Activated naive CD4-positive, alpha-beta T cell treated with anti-CD3 and anti-CD28 coated beads for 36 hours (primary cell): ENCODE results near the gene HPS5. TPM values are rescaled to one million over a fixed set of nuclear protein-coding genes. Genes with fewer than 3 reads are reported as not detected.
"Not testable (repeated sequence)": the region's sequence is repeated elsewhere in the genome, so short reads cannot be mapped to it uniquely, and the experiment has no call there.

Experiments
- CTCF ChIA-PET: fragments of 350-600 bp; sonication (Branson Sonifier 250); formaldehyde crosslinking; loops from one replicate; lab custom pipeline; 2021; ENCODE audit warnings: antibody characterized with exemption; lab: Charles Lee
- DNase-seq: peaks from one replicate; pipeline ENCODE4 v3.0.0-alpha.2; 2020
- H3K27ac Mint-ChIP-seq: one replicate; pipeline ENCODE4 v1.8.0; 2021; ENCODE audit warnings: mild to moderate bottlenecking, mixed read lengths
- H3K27me3 Mint-ChIP-seq: one replicate; pipeline ENCODE4 v1.8.0; 2021; ENCODE audit warnings: low read depth, mixed read lengths
- H3K36me3 Mint-ChIP-seq: one replicate; pipeline ENCODE4 v1.8.0; 2021; ENCODE audit warnings: low read depth, mixed read lengths
- H3K4me1 Mint-ChIP-seq: one replicate; pipeline ENCODE4 v1.8.0; 2021; ENCODE audit warnings: low read depth, mixed read lengths
- H3K4me3 Mint-ChIP-seq: one replicate; pipeline ENCODE4 v1.8.0; 2021; ENCODE audit warnings: mild to moderate bottlenecking, moderate library complexity, mixed read lengths
- H3K9me3 Mint-ChIP-seq: one replicate; pipeline ENCODE4 v1.8.0; 2021; ENCODE audit warnings: mixed read lengths
- intact Hi-C: fragments of 100-400 bp; cut with micrococcal nuclease; formaldehyde crosslinking; loops from one replicate; pipeline ENCODE4 v1.15.1; 2023
- total RNA-seq, 2 experiments: library from RNA; stranded (reverse); gene quantifications; one replicate each; pipeline ENCODE4 v1.2.3, GENCODE V29; 2021

The HPS5 gene
- total RNA-seq, 2 experiments from 2014 or later: 21.7 to 21.9 TPM

DNA sequence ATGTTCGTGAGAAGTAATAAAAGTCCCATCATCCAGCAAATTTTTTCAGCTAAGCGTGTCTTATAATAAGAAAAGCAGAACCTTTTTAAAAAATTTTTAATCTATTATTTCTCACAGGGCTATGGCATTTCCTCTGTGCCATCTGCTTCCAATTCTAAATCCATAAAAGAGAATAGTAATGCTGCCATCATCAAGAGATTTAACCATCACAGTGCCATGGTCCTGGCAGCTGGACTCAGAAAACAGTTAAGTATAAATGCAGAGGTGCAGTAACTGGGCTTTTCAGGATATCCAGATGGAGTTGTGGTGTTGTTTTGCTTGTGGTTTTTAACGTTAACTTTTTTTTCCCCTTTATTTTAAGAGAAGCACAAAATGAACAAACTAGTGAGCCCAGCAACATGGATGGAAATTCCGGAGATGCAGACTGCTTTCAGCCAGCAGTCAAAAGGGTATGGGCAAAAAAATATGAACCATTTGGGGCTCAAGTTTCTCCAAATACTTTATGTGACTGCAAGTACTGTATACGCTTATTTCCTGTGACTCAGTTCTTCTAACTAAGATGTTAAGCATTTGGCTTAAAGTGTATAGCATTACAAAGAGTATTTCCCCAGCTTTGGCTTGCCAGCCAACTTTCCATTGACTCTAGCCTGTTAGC is 25.7 kb upstream of the HPS5 start:
- intact Hi-C loops: no loop called here
- H3K9me3 Mint-ChIP-seq: no peaks in the 10 kb centered on the region
- H3K4me1 Mint-ChIP-seq: peaks cover 4% of the 10 kb centered on the region
- H3K4me3 Mint-ChIP-seq: no peak overlapping the region
- no peak for DNase-seq
- no peaks in the 10 kb centered on the region for H3K27me3 Mint-ChIP-seq
- peaks cover 24% of the 10 kb centered on the region for H3K36me3 Mint-ChIP-seq
- CTCF ChIA-PET: no interaction called here
- H3K27ac Mint-ChIP-seq: peak overlapping the region; percentile 61

DNA sequence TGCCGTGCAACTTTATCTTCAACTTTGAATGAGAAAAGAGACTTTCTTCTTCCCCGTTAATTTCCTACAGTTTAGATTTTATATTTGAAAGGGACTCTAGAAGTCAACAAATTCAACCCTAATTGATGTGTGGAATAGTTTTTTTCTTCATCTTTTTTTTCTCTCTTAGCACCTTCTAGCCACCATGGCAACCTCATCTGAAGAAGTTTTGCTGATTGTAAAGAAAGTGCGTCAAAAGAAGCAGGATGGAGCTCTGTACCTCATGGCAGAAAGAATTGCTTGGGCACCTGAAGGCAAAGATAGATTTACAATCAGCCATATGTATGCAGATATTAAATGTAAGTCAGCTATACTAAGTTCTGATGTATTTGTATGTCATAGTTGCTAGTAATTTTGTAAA is 11.0 kb upstream of the HPS5 start:
- no peak for DNase-seq
- peak overlapping the region; percentile 63 for H3K27ac Mint-ChIP-seq
- no peaks in the 10 kb centered on the region for H3K27me3 Mint-ChIP-seq
- H3K36me3 Mint-ChIP-seq: peaks cover 41% of the 10 kb centered on the region
- CTCF ChIA-PET: interaction anchor here (0.6 kb wide), 1 partner anchor 40 kb away, joined by 4 read pairs; no protein-coding TSS in a partner anchor
- H3K4me1 Mint-ChIP-seq: peaks cover 50% of the 10 kb centered on the region
- no peaks in the 10 kb centered on the region for H3K9me3 Mint-ChIP-seq
- intact Hi-C loops: no loop called here
- no peak overlapping the region for H3K4me3 Mint-ChIP-seq

DNA sequence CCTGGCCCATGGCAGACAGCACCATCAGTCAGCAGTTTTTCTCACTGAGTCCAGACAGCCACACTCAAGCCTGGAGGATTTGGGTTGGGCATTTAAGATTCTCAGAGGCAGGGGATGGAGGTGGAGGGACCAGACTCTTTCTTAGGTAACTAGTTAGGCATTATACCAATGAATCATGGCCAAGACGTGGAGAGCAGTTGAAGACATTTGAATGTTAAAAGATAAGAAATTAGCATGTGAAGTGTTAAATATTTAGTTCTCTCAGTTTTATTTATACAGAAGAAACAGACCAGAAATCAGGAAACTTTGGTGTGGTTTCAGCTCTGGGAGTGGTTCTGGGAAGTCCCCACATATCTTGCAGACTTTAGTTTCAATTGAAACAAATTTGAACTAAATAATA is 10.4 kb upstream of the HPS5 start:
- CTCF ChIA-PET: interaction anchor here (0.8 kb wide), 1 partner anchor 217 kb away, joined by 3 read pairs; no protein-coding TSS in a partner anchor
- H3K36me3 Mint-ChIP-seq: peaks cover 39% of the 10 kb centered on the region

DNA sequence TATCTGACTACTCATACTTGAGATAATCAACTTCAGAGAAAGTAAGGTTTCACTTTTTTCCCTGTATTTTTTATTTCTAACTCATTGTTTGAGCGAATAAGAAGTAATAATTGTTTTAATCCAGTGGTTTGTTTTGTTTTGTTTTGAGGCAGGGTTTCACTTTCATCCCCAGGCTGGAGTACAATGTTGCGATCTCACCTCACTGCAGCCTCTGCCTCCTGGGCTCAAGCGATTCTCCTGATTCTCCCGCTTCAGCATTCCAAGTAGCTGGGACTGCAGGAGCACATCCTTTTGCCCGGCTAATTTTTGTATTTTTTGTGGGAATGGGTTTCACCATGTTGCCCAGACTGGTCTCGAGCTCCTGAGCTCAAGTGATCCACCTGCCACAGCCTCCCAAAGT is 9.0 kb upstream of the HPS5 start:
- H3K4me1 Mint-ChIP-seq: peaks cover 56% of the 10 kb centered on the region
- DNase-seq: no peak
- H3K36me3 Mint-ChIP-seq: peaks cover 41% of the 10 kb centered on the region
- CTCF ChIA-PET: interaction anchor here (0.7 kb wide), 1 partner anchor 386 kb away, joined by 3 read pairs; no protein-coding TSS in a partner anchor
- peak overlapping the region; percentile 55 for H3K27ac Mint-ChIP-seq
- no peak overlapping the region for H3K4me3 Mint-ChIP-seq
- intact Hi-C loops: no loop called here
- H3K9me3 Mint-ChIP-seq: no peaks in the 10 kb centered on the region
- no peaks in the 10 kb centered on the region for H3K27me3 Mint-ChIP-seq

More for the DNA sequence above, 10.4 kb upstream of the HPS5 start:
- Mint-ChIP-seq H3K4me1 (peaks cover 50% of the 10 kb centered on the region), H3K27ac (peak overlapping the region; percentile 63), H3K9me3 (no peaks in the 10 kb centered on the region), H3K4me3 (no peak overlapping the region), H3K27me3 (no peaks in the 10 kb centered on the region)
- intact Hi-C loops: no loop called here
- peak; percentile 23 for DNase-seq

DNA sequence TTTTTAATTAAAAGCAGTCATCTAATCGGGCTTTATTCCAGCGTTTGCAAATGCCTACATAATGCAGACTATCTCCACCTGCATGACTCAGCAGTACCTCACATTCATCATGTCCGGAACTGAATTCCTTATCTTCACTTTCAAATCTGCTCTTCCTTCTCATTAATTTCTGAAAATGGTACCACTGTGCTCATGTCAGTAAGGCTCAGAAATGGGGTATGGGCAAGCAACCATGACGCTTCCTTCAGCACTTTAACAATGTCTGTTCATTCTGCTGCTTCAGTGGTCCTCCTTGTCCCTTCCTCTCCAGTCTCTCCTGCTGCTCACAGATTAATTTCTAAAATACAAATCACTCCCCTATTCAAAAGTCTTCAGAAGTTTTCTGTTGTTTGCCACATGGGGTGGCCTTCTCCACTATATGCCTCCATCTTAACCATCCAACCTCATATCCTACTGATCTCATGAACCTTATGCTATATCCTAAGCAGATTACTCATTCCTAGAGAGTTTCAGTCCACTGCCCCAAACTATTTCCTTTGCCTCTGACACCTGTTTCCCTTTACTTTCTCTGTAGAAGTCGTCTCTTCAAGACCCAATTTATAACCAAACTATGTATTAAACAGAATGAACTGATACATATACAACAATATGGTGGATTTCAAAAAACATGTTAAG is 7.4 kb upstream of the HPS5 start:
- no peaks in the 10 kb centered on the region for H3K9me3 Mint-ChIP-seq
- no peaks in the 10 kb centered on the region for H3K27me3 Mint-ChIP-seq
- no peak for DNase-seq
- no peak overlapping the region for H3K4me3 Mint-ChIP-seq
- H3K36me3 Mint-ChIP-seq: peaks cover 33% of the 10 kb centered on the region
- intact Hi-C loops: no loop called here
- peak overlapping the region; percentile 71 for H3K27ac Mint-ChIP-seq
- H3K4me1 Mint-ChIP-seq: peaks cover 69% of the 10 kb centered on the region
- CTCF ChIA-PET: no interaction called here

DNA sequence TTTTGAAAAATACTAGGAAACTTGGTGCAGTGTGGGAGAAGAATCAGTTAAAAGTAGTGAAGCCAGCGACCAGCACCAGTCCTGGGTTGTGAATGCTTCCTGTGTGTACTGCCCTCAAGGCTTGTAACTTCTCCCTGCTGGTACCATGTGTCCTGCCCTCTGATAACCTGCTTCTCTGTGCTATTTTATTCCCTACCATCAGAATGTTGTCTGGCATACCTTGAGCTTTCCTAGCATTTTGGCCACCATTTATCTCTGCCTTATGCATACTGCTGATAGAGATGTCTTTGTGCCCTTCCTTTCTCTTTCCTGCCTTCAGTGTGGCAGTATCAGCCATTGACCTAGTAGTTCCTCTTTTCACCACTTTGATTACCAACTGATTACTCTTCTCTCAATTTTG is 2.4 kb upstream of the HPS5 start:
- Mint-ChIP-seq H3K9me3 (no peaks in the 10 kb centered on the region), H3K4me1 (peaks cover 62% of the 10 kb centered on the region), H3K36me3 (peaks cover 27% of the 10 kb centered on the region), H3K4me3 (peak overlapping the region; percentile 98), H3K27me3 (no peaks in the 10 kb centered on the region), H3K27ac (peak overlapping the region; percentile 26)
- CTCF ChIA-PET: no interaction called here
- intact Hi-C loops: loop anchor here (5.0 kb wide), 2 partner anchors 383 to 398 kb away; no protein-coding TSS in a partner anchor
- DNase-seq: no peak

DNA sequence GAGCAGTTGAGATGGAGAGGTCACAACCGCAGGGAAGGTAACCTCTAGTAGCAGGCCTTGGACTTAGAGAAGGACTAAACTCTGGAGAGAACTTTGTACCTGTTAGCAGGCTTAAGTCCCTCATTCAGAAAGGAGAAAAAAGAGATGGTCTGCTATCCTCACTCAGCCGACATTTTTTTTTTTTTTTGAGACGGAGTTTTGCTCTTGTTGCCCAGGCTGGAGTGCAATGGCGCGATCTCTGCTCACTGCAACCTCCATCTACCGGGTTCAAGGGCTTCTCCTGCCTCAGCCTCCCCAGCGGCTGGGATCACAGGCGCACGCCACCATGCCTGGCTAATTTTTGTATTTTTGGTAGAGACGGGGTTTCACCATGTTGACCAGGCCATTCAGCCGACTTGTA is 1.9 kb upstream of the HPS5 start:
- H3K27me3 Mint-ChIP-seq, H3K9me3 Mint-ChIP-seq, DNase-seq, CTCF ChIA-PET: not testable (repeated sequence)
- Mint-ChIP-seq H3K4me3 (peak overlapping the region; percentile 98), H3K4me1 (peaks cover 62% of the 10 kb centered on the region), H3K36me3 (peaks cover 23% of the 10 kb centered on the region), H3K27ac (peak overlapping the region; percentile 100)
- intact Hi-C loops: loop anchor here (5.0 kb wide), 2 partner anchors 383 to 398 kb away; no protein-coding TSS in a partner anchor

DNA sequence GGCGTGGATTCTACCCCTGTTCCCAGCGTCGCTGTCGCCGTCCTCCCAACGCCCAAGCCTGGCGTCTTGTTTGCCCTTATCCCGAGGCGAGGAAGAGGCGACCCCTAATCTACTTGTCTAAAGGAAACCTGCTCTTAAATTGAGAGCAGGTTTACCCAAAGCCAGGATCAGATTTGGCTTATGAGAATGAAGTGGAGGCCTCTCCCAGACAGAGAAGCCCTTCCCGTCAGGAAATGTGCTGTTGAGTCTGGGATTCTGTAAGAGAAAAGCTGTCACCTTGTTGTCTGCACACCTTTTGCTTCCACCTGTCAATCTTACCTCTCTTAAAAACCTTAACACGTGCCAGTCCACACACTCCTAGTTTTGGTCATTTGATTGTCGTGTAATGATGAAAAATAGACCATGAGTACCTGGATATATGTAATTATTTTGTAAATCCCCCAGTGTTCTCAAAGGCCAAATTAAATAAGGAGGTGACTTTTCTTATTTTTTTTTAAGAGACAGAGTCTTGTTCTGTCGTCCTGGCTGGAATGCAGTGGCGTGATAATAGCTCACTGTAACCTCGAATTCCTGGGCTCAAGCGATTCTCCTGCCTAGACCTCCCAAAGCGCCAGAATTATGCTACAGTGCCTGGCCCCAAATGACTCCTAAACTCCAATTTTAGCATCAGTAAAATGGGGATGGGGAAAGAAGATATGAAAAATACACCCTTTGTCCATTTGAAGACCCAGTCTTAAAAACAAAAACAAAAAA is 1.1 kb upstream of the HPS5 start:
- intact Hi-C loops: loop anchor here (1.0 to 5.0 kb wide), 9 partner anchors 60 to 399 kb away; partner anchors contain the start of genes SAAL1, SERGEF, SPTY2D1 and TSG101
- no peaks in the 10 kb centered on the region for H3K9me3 Mint-ChIP-seq
- peaks cover 64% of the 10 kb centered on the region for H3K4me1 Mint-ChIP-seq
- peak overlapping the region; percentile 100 for H3K27ac Mint-ChIP-seq
- H3K4me3 Mint-ChIP-seq: peak overlapping the region; percentile 98
- DNase-seq: no peak
- H3K36me3 Mint-ChIP-seq: peaks cover 23% of the 10 kb centered on the region
- CTCF ChIA-PET: interaction anchor here (2.9 kb wide), 1 partner anchor 79 kb away, joined by 7 read pairs; no protein-coding TSS in a partner anchor
- no peaks in the 10 kb centered on the region for H3K27me3 Mint-ChIP-seq

DNA sequence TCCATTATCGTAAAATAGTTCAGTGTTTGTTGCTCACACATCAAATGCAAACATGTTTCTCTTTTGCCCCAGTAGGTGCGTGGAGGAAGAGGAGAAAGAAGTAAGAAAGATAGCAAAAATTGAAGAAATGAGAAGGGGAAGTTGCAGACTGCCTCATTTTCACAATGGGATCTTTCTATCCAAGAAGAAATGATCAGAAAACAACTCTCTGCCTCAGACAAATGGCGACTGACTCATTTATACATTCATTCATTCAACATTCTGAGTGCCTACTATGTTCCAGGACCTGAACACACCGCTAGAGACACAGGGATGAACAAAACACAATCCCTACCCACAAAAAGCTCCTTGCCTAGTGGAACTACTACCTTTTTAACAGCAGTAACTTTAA is 367 bp downstream of the HPS5 start:
- CTCF ChIA-PET: interaction anchor here (1.5 to 2.9 kb wide), 4 partner anchors 62 to 400 kb away, joined by 3 to 7 read pairs (median 5); no protein-coding TSS in a partner anchor
- DNase-seq: no peak
- peaks cover 62% of the 10 kb centered on the region for H3K4me1 Mint-ChIP-seq
- intact Hi-C loops: loop anchor here (2.0 to 5.0 kb wide), 4 partner anchors 27 to 919 kb away; partner anchors contain the start of gene E2F8
- no peaks in the 10 kb centered on the region for H3K27me3 Mint-ChIP-seq
- peaks cover 24% of the 10 kb centered on the region for H3K36me3 Mint-ChIP-seq
- no peaks in the 10 kb centered on the region for H3K9me3 Mint-ChIP-seq
- peak overlapping the region; percentile 100 for H3K27ac Mint-ChIP-seq
- H3K4me3 Mint-ChIP-seq: peak overlapping the region; percentile 98

DNA sequence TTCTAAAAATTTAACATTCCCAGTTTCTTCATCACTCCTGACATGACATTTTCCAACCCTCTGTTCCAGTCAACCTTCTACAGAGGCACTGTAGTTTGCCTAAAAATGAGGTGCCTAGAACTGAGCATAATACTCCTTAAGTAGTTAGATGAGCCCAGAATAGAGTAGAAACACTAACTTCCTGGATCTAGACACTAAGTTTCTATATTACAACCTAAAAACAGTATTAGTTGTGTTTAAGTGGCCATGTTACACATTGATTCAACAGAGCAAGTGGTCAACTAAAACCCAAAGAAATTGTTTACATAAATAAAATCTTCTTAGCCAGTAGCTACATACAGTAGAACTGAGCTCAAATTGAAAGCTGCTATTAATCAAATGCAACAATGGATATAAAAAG is 1.3 kb downstream of the HPS5 start:
- CTCF ChIA-PET: interaction anchor here (0.7 to 2.9 kb wide), 5 partner anchors 63 to 401 kb away, joined by 3 to 7 read pairs (median 4); no protein-coding TSS in a partner anchor
- no peak overlapping the region for H3K27ac Mint-ChIP-seq
- intact Hi-C loops: loop anchor here (2.0 to 5.0 kb wide), 4 partner anchors 26 to 920 kb away; partner anchors contain the start of gene E2F8
- peak overlapping the region; percentile 42 for H3K4me3 Mint-ChIP-seq
- peaks cover 22% of the 10 kb centered on the region for H3K36me3 Mint-ChIP-seq
- no peaks in the 10 kb centered on the region for H3K9me3 Mint-ChIP-seq
- no peak for DNase-seq
- no peaks in the 10 kb centered on the region for H3K27me3 Mint-ChIP-seq
- peaks cover 57% of the 10 kb centered on the region for H3K4me1 Mint-ChIP-seq

DNA sequence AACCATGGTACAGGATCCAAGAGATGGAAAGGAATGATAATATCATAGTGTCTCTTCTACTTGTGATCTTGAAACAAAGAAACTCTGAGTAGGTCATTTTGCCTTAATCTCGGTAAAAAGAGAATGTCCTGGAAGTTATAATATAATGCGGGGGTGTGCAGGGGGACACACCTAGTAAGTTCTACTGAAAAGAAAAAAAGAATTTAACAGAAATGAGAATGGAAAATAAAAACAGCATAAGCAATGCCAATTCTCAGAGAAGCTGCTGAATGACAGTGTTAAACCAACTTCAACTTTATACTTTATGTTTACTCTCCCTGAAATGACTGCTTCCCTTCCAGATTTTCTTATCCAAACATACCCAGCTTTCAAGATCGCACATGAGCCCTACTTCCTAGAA is 2.0 kb downstream of the HPS5 start:
- CTCF ChIA-PET: interaction anchor here (0.7 to 1.7 kb wide), 4 partner anchors 64 to 402 kb away, joined by 3 to 6 read pairs (median 4); no protein-coding TSS in a partner anchor
- intact Hi-C loops: loop anchor here (2.0 to 5.0 kb wide), 5 partner anchors 25 to 1043 kb away; partner anchors contain the start of genes E2F8 and NUCB2
- Mint-ChIP-seq H3K27me3 (no peaks in the 10 kb centered on the region), H3K36me3 (peaks cover 19% of the 10 kb centered on the region), H3K4me3 (no peak overlapping the region), H3K4me1 (peaks cover 50% of the 10 kb centered on the region), H3K9me3 (no peaks in the 10 kb centered on the region), H3K27ac (no peak overlapping the region)
- DNase-seq: no peak
